AG04449 (cell line): Measurements from ENCODE around the gene OSBPL9.

Source experiments
- CTCF ChIA-PET: fragments of 350-600 bp; formaldehyde crosslinking; extraction: SDS; loops from one replicate; lab custom pipeline; 2021; ENCODE audit warnings: antibody characterized with exemption; lab: Yijun Ruan, JAX
- POLR2A ChIA-PET: fragments of 400-600, 350-600 bp; formaldehyde crosslinking; extraction: SDS; loops from one replicate; lab custom pipeline; 2020; ENCODE audit warnings: antibody characterized with exemption, inconsistent platforms; lab: Yijun Ruan, JAX
- DNase-seq: peaks from one replicate; pipeline ENCODE4 v3.0.0-alpha.2; 2010; ENCODE audit warnings: low read depth, low spot score
- H3K4me3 ChIP-seq: 2 replicates; pipeline ENCODE4 v1.5.1; 2011; ENCODE audit warnings: low read depth, mild to moderate bottlenecking, control low read depth, low read length
- TF ChIP-seq, protein P1 (sequence below): IDR thresholded peaks from one replicate; pipeline ENCODE4 v1.5.1; 2011; ENCODE audit warnings: mild to moderate bottlenecking, moderate library complexity, low read length, control low read depth, inconsistent platforms; ENCODE audit not compliant: insufficient read depth; ENCODE audit errors: missing control alignments

The OSBPL9 gene

DNA sequence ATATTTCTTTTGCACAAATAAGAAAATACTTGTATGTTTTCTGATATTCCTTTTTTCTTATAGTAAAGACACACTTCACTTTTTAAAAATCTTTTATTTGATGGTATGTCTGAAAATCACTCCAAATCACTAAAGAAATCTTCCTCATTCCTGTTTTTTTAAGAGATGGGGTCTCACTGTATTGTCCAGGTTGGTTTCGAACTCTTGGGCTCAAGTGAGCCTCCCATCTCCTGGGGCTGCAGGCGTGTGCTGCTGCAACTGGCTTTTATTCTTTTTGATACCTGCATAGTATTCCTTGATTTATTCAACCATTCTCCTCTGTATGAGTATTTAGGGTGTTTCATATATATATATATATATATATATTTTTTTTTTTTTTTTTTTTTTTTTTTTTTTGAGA, 88.1 kb downstream of the OSBPL9 start:
- POLR2A ChIA-PET = no interaction called here

DNA sequence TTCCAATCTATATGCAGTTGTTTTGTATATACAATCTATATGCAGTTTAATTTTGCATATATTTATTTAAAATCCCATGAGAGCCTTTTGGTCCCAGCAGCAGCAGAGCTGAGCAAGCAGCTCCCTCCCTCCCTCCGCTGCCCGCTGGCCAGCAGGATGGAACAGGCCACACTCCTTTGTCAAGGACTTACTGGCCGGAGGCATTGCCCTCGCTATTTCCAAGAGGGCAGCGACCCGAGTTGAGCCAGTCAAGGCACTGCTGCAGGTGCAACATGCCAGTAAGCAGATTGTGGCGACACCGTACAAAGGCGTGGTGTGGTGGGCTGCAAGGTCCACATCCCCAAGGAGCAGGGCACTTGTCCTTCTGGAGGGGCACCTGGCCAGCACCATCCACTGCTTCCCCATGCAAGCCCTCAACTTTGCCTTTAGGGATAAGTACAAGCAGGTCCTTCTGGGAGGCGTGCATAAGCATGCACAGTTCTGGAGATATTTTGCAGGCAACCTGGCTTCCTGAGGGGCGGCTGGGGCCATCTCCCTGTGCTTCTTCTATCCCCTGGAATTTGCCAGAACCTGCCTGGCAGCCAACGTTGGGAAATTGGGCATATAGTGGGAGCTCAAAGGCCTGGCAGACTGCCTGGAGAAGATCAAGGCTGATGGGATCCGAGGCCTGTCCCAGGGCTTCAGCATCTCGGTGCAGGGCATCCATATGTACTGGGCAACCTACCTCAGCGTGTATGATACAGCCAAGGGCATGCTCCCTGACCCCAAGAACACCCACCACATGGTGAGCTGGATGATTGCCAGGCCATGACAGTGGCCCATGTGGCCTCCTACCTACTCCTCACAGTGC, 92.2 kb downstream of the OSBPL9 start:
- no peak for DNase-seq
- no peak overlapping the region for H3K4me3 ChIP-seq
- ChIA-PET CTCF (no interaction called here), POLR2A (no interaction called here)
- TF ChIP-seq, protein P1, sequence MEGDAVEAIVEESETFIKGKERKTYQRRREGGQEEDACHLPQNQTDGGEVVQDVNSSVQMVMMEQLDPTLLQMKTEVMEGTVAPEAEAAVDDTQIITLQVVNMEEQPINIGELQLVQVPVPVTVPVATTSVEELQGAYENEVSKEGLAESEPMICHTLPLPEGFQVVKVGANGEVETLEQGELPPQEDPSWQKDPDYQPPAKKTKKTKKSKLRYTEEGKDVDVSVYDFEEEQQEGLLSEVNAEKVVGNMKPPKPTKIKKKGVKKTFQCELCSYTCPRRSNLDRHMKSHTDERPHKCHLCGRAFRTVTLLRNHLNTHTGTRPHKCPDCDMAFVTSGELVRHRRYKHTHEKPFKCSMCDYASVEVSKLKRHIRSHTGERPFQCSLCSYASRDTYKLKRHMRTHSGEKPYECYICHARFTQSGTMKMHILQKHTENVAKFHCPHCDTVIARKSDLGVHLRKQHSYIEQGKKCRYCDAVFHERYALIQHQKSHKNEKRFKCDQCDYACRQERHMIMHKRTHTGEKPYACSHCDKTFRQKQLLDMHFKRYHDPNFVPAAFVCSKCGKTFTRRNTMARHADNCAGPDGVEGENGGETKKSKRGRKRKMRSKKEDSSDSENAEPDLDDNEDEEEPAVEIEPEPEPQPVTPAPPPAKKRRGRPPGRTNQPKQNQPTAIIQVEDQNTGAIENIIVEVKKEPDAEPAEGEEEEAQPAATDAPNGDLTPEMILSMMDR = no peak

More for the DNA sequence above, 88.1 kb downstream of the OSBPL9 start:
- CTCF ChIA-PET = no interaction called here
- no peak for DNase-seq
- TF ChIP-seq, protein P1 = no peak
- no peak overlapping the region for H3K4me3 ChIP-seq

GRCh38 chr1:51709951-51710350, 93.1 kb downstream of the OSBPL9 start:
- ChIA-PET CTCF (no interaction called here), POLR2A (no interaction called here)
- H3K4me3 ChIP-seq = no peak overlapping the region
- DNase-seq = no peak
- TF ChIP-seq, protein P1 = no peak

DNA sequence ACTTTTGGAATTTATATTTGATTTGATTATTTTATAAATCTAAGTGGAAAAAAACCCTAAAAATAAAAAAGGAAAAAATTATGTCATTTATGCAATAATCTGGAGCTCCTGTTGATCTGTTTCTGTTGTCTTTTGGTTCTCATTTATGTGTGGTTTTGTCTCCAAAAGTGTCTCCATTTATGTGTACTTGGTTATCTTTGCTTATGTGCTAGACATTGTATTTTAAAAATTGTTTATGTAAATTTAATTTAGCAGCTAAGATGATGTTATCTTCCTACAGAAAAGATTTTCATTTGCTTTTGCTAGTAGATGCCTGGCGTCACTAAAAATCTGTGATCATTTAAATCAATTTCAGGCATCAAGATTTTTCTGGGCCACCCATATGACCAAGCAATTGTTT, 95.7 kb downstream of the OSBPL9 start:
- no peak overlapping the region for H3K4me3 ChIP-seq
- POLR2A ChIA-PET = no interaction called here
- TF ChIP-seq, protein P1 = no peak
- DNase-seq = no peak
- CTCF ChIA-PET = interaction anchor here (1.4 kb wide), 1 partner anchor 22 kb away, joined by 3 read pairs; no protein-coding TSS in a partner anchor

DNA sequence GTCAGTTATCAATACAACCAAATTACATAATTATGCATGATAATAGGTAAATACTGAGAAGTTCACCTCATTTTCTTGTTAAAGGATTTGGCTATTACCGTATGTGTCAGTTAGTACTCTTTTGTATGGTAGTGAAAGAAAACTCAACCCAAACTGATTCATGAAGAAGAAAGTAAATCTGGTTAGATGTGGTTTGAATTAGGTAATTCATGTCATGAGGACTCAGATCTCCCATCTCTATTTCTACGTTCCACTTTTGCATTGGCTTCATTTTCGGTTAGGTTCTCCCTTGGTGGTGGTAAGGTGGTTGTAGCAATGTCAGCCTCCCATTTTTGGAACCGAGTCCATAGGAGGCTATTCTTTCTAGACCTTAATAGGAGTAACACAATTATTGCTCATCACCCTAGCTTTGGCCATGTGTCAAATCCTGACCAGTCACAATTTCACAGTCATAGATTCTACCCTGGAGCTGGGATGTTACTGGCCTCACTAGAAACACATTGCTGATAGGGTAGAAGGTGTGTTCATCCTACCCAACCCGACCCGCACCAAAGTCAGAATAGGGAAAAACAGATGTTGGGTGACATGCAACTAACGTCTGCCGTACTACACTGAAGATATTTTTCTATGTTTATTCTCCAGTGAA, 97.6 kb downstream of the OSBPL9 start:
- TF ChIP-seq, protein P1 = no peak
- no peak for DNase-seq
- CTCF ChIA-PET = no interaction called here
- POLR2A ChIA-PET = no interaction called here
- no peak overlapping the region for H3K4me3 ChIP-seq

DNA sequence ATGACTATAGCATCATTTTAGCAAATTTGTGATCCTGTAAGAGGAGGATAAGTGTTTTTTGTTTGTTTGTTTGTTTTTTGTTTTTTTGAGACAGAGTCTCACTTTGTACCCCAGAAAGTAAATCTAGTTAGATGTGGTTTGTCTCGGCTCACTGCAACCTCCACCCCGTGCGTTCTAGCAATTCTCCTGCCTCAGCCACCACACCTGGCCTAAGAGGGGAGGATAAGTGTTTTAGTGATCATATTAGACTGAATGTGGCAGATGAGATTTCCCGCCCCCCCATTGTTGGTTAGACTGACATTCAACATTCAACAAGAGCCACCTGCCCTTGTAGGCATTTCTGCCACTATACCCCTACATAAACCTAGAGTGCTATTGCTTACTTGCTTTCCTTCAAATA, 98.5 kb downstream of the OSBPL9 start:
- DNase-seq = no peak
- TF ChIP-seq, protein P1 = no peak
- ChIA-PET CTCF (no interaction called here), POLR2A (no interaction called here)
- no peak overlapping the region for H3K4me3 ChIP-seq
